Measurements from ENCODE around the gene RNU2-63P.
A peak's percentile ranks its signal among the peaks of the same experiment; 100 is the strongest.

The RNU2-63P gene

GRCh38 chr2:88055371-88056128 is 39.2 kb upstream of the RNU2-63P start, which contains the start of gene KRCC1:
TSS of gene KRCC1 (minus strand) at chr2:88055783. CDS start at chr2:88028563, 27,220 bp downstream.
- H3K4me3 ChIP-seq (ENCODE audit: low read depth, low read length): peak within 1 kb of the TSS; percentile 72
- DNase-seq (ENCODE audit: low read depth): peak; percentile 92
- TF ChIP-seq CTCF (IDR thresholded peaks at IDR 0.05; ENCODE audit: low read depth, low read length, missing control alignments): no peak
- in situ Hi-C loops (cut with HindIII; ENCODE audit: low sequenced_read_pairs): no loop called here

- no peak for DNase-seq (ENCODE audit: low read depth)
- in situ Hi-C loops (cut with HindIII; ENCODE audit: low sequenced_read_pairs): no loop called here
- no peak for TF ChIP-seq CTCF (IDR thresholded peaks at IDR 0.05; ENCODE audit: low read depth, low read length, missing control alignments)
- H3K4me3 ChIP-seq (ENCODE audit: low read depth, low read length): peak overlapping the region; percentile 72
Measured at GRCh38 chr2:88054782-88055370, 38.5 kb upstream of the RNU2-63P start.

- in situ Hi-C loops (cut with HindIII; ENCODE audit: low sequenced_read_pairs): no loop called here
- TF ChIP-seq CTCF (IDR thresholded peaks at IDR 0.05; ENCODE audit: low read depth, low read length, missing control alignments): no peak
- H3K4me3 ChIP-seq (ENCODE audit: low read depth, low read length): peak overlapping the region; percentile 72
- no peak for DNase-seq (ENCODE audit: low read depth)
Measured at GRCh38 chr2:88053934-88054781, 37.8 kb upstream of the RNU2-63P start.

GRCh38 chr2:88053296-88053695 is 36.9 kb upstream of the RNU2-63P start:
- H3K4me3 ChIP-seq (ENCODE audit: low read depth, low read length): no peak overlapping the region
- TF ChIP-seq CTCF (IDR thresholded peaks at IDR 0.05; ENCODE audit: low read depth, low read length, missing control alignments): no peak
- in situ Hi-C loops (cut with HindIII; ENCODE audit: low sequenced_read_pairs): no loop called here
- DNase-seq (ENCODE audit: low read depth): no peak

- in situ Hi-C loops (cut with HindIII; ENCODE audit: low sequenced_read_pairs): no loop called here
- no peak for TF ChIP-seq CTCF (IDR thresholded peaks at IDR 0.05; ENCODE audit: low read depth, low read length, missing control alignments)
- H3K4me3 ChIP-seq (ENCODE audit: low read depth, low read length): no peak overlapping the region
- no peak for DNase-seq (ENCODE audit: low read depth)
Measured at GRCh38 chr2:88051792-88052191, 35.4 kb upstream of the RNU2-63P start.

GRCh38 chr2:88049622-88050021 is 33.3 kb upstream of the RNU2-63P start:
- no peak for TF ChIP-seq CTCF (IDR thresholded peaks at IDR 0.05; ENCODE audit: low read depth, low read length, missing control alignments)

More at GRCh38 chr2:88049622-88050021, 33.3 kb upstream of the RNU2-63P start:
- no peak for DNase-seq (ENCODE audit: low read depth)
- no peak overlapping the region for H3K4me3 ChIP-seq (ENCODE audit: low read depth, low read length)
- in situ Hi-C loops (cut with HindIII; ENCODE audit: low sequenced_read_pairs): no loop called here
